ENCODE results near the gene TMEM213. TPM values are rescaled to one million over a fixed set of nuclear protein-coding genes. Genes with fewer than 3 reads are reported as not detected.
"Not testable (repeated sequence)": the region's sequence is repeated elsewhere in the genome, so short reads cannot be mapped to it uniquely, and the experiment has no call there.

TMEM213 gene
- total and polyA plus RNA-seq, 8 donors = 0.07 to 0.30 (median 0.16) TPM; not detected in 3

DNA sequence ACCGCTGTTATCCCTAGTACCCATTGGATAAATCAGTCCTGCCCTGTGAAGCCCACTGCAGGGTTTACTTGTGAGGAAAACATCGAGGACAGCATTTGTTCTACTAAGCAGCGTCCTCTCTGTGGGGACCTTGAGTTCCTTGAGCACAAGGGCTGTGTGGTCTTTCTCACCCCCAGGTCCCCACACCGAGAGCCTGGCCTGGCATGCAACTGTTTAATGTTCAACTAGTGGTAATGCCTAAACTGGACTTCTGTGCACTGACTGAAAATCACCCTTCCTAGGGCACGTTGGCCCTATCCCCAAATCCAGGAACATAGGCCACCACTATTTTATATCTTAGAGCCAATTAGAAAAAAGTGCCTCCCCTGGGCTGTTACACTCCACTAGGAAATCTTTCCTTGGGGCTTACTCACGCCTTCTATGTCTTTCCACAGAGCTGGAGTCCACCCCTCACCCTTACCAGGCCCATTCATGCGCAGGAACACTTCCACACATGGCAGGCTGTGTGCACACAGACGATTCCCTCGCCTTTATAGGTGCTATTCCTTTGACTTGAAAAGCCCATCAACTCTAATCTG is 1.7 kb upstream of the TMEM213 start:
- Histone ChIP-seq H3K36me3 (no peaks in the 10 kb centered on the region), H3K4me3 (no peak overlapping the region), H3K27ac (no peak overlapping the region), H3K9me3 (no peaks in the 10 kb centered on the region), H3K4me1 (no peaks in the 10 kb centered on the region), H3K27me3 (no peaks in the 10 kb centered on the region)
- DNase-seq (no peak), ATAC-seq (no peak), FAIRE-seq (no peak)
- intact Hi-C loops (cut with DNase I) = no loop called here
- 70 to 79% methylated on average over 9 of the region's 9 CpGs for WGBS, 2 donors
- TF ChIP-seq CTCF (IDR thresholded peaks at IDR 0.05) = no peak

GRCh38 chr7:138797046-138797445 is 748 bp upstream of the TMEM213 start:
- H3K36me3 ChIP-seq; intact Hi-C loops (cut with DNase I); H3K4me1 ChIP-seq; H3K27ac ChIP-seq; ATAC-seq; FAIRE-seq; DNase-seq; H3K9me3 ChIP-seq; H3K4me3 ChIP-seq; H3K27me3 ChIP-seq: not testable (repeated sequence)
- WGBS, 2 donors = 79 to 91% methylated on average over 4 of the region's 4 CpGs

DNA sequence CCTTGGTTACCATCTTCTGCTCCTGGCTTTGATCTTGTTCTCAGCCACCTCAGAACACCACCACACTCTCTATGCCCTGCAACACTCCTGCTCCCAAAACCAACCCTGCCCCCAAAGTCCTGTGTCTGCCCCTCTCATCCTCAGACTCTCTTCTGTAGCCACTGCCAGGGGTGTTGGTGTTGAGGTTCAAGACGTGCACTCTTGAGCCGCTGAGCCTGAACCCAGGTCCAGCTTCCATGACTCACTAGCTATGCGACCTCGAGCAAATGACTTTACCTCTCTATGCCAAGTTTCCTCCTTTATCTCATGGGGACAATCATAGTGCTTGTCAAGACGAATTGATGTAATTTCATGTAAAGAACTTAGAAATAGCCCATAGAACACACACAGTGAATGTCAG is 1.0 kb downstream of the TMEM213 start:
- no peaks in the 10 kb centered on the region for H3K27me3 ChIP-seq
- FAIRE-seq = no peak
- H3K9me3 ChIP-seq = no peaks in the 10 kb centered on the region
- H3K4me3 ChIP-seq = no peak overlapping the region
- intact Hi-C loops (cut with DNase I) = no loop called here
- no peaks in the 10 kb centered on the region for H3K36me3 ChIP-seq
- no peak for TF ChIP-seq CTCF (IDR thresholded peaks at IDR 0.05)
- no peaks in the 10 kb centered on the region for H3K4me1 ChIP-seq
- 60 to 65% methylated on average over 5 of the region's 5 CpGs for WGBS, 2 donors
- ATAC-seq = no peak
- DNase-seq = no peak
- H3K27ac ChIP-seq = no peak overlapping the region

GRCh38 chr7:138799336-138800000 is 1.7 kb downstream of the TMEM213 start:
- intact Hi-C loops (cut with DNase I) = no loop called here
- H3K9me3 ChIP-seq = no peaks in the 10 kb centered on the region
- H3K27ac ChIP-seq = no peak overlapping the region
- H3K4me1 ChIP-seq = no peaks in the 10 kb centered on the region
- ATAC-seq (no peak), FAIRE-seq (no peak), DNase-seq (no peak)
- no peaks in the 10 kb centered on the region for H3K36me3 ChIP-seq
- no peak for TF ChIP-seq CTCF (IDR thresholded peaks at IDR 0.05)
- no peaks in the 10 kb centered on the region for H3K27me3 ChIP-seq
- WGBS, 2 donors = 57 to 66% methylated on average over 7 of the region's 7 CpGs
- H3K4me3 ChIP-seq = no peak overlapping the region

DNA sequence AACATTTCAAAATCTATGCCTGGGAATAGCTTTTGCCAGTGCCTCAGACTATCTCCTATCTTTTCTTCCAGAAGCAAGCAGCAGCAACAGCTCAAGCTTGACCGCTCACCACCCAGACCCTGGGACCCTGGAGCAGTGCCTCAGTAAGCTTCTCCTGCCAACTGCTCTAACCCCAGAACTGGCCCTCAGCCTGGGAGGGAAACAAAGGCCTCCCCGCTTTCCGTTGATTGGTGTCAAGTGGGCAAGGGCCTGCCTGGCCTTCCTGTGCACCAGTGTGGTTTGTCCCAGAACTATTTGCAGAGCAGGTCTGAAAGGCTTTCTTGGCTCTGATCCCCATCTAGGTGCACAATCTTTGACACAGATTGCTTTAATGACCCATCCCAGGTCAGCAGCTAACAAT is 3.5 kb downstream of the TMEM213 start:
- no peak overlapping the region for H3K4me3 ChIP-seq
- ATAC-seq (no peak), FAIRE-seq (no peak), DNase-seq (no peak)
- WGBS, 2 donors = 92 to 95% methylated on average over 3 of the region's 3 CpGs
- no peaks in the 10 kb centered on the region for H3K4me1 ChIP-seq
- no peak overlapping the region for H3K27ac ChIP-seq
- H3K36me3 ChIP-seq = no peaks in the 10 kb centered on the region
- no peaks in the 10 kb centered on the region for H3K9me3 ChIP-seq
- no peaks in the 10 kb centered on the region for H3K27me3 ChIP-seq
- no peak for TF ChIP-seq CTCF (IDR thresholded peaks at IDR 0.05)
- intact Hi-C loops (cut with DNase I) = no loop called here

Measured in pancreas (tissue), 10 donors.